Measurements from ENCODE around the gene SF3A2. TPM values are rescaled to one million over a fixed set of nuclear protein-coding genes. Genes with fewer than 3 reads are reported as not detected.
A peak's percentile ranks its signal among the peaks of the same experiment; 100 is the strongest.

Gene SF3A2
- total and polyA plus RNA-seq, 5 experiments from 2014 or later: 16.3 to 162 (median 33.5) TPM

GRCh38 chr19:2223959-2224358, 12.7 kb upstream of the SF3A2 start:
- peaks cover 0 to 35% (median 4%) of the 10 kb centered on the region in 3 donors for H3K36me3 Mint-ChIP-seq
- DNase-seq: peak in 4 of 10 donors; percentile 10 to 54 (median 23)
- peaks cover 0 to 11% (median 2%) of the 10 kb centered on the region in 4 donors for H3K4me1 Mint-ChIP-seq
- peak; percentile 71 to 82 for ATAC-seq
- H3K27ac Mint-ChIP-seq: peak overlapping the region in 9 of 10 donors; percentile 34 to 94 (median 67)
- POLR2A ChIA-PET: no interaction called here
- no peak overlapping the region for H3K4me3 Mint-ChIP-seq
- H3K27me3 Mint-ChIP-seq: no peaks in the 10 kb centered on the region
- no peaks in the 10 kb centered on the region for H3K9me3 Mint-ChIP-seq

- DNase-seq: no peak
- Mint-ChIP-seq H3K9me3 (no peaks in the 10 kb centered on the region), H3K4me1 (peaks cover 0 to 11% (median 2%) of the 10 kb centered on the region in 4 donors), H3K27ac (peak overlapping the region in 5 of 10 donors; percentile 45 to 94 (median 86)), H3K36me3 (peaks cover 0 to 34% (median 2%) of the 10 kb centered on the region in 3 donors), H3K27me3 (no peaks in the 10 kb centered on the region), H3K4me3 (no peak overlapping the region)
- ATAC-seq: no peak
- POLR2A ChIA-PET: no interaction called here
These were observed 11.8 kb upstream of the SF3A2 start for GRCh38 chr19:2224754-2225349.

- peak overlapping the region in 1 of 10 donors; percentile 25 for H3K27ac Mint-ChIP-seq
- no peak for ATAC-seq
- no peak overlapping the region for H3K4me3 Mint-ChIP-seq
- no peaks in the 10 kb centered on the region for H3K9me3 Mint-ChIP-seq
- peaks cover 0 to 39% (median 0%) of the 10 kb centered on the region in 3 donors for H3K36me3 Mint-ChIP-seq
- DNase-seq: no peak
- H3K27me3 Mint-ChIP-seq: no peaks in the 10 kb centered on the region
- H3K4me1 Mint-ChIP-seq: peaks cover 0 to 11% (median 2%) of the 10 kb centered on the region in 4 donors
- POLR2A ChIA-PET: no interaction called here
These were observed 11.1 kb upstream of the SF3A2 start for GRCh38 chr19:2225415-2226050.

- POLR2A ChIA-PET: no interaction called here
- Mint-ChIP-seq H3K27ac (no peak overlapping the region), H3K4me1 (peaks cover 0 to 11% (median 2%) of the 10 kb centered on the region in 4 donors), H3K27me3 (no peaks in the 10 kb centered on the region), H3K9me3 (no peaks in the 10 kb centered on the region), H3K4me3 (no peak overlapping the region), H3K36me3 (peaks cover 0 to 36% (median 0%) of the 10 kb centered on the region in 3 donors)
- ATAC-seq (no peak), DNase-seq (no peak)
These were observed 10.4 kb upstream of the SF3A2 start for GRCh38 chr19:2226051-2226839.

GRCh38 chr19:2226840-2227360, 9.7 kb upstream of the SF3A2 start:
- Mint-ChIP-seq H3K27me3 (no peaks in the 10 kb centered on the region), H3K27ac (no peak overlapping the region), H3K4me3 (no peak overlapping the region), H3K4me1 (peaks cover 0 to 11% (median 2%) of the 10 kb centered on the region in 4 donors), H3K9me3 (no peaks in the 10 kb centered on the region), H3K36me3 (peaks cover 0 to 36% (median 0%) of the 10 kb centered on the region in 3 donors)
- POLR2A ChIA-PET: no interaction called here
- DNase-seq: no peak
- no peak for ATAC-seq

GRCh38 chr19:2227415-2228156, 9.0 kb upstream of the SF3A2 start:
- no peaks in the 10 kb centered on the region for H3K27me3 Mint-ChIP-seq
- H3K4me3 Mint-ChIP-seq: no peak overlapping the region
- H3K4me1 Mint-ChIP-seq: peaks cover 0 to 11% (median 2%) of the 10 kb centered on the region in 4 donors
- no peak overlapping the region for H3K27ac Mint-ChIP-seq
- ATAC-seq: no peak
- peaks cover 0 to 34% (median 0%) of the 10 kb centered on the region in 3 donors for H3K36me3 Mint-ChIP-seq
- H3K9me3 Mint-ChIP-seq: no peaks in the 10 kb centered on the region
- POLR2A ChIA-PET: interaction anchor here (1.6 kb wide), 1 partner anchor 8 kb away, joined by 4 read pairs; no protein-coding TSS in a partner anchor
- no peak for DNase-seq

- POLR2A ChIA-PET: interaction anchor here (0.5 to 1.6 kb wide), 2 partner anchors 9 to 81 kb away, joined by 3 to 4 read pairs; no protein-coding TSS in a partner anchor
- Mint-ChIP-seq H3K36me3 (peaks cover 0 to 37% (median 0%) of the 10 kb centered on the region in 3 donors), H3K27me3 (no peaks in the 10 kb centered on the region), H3K4me1 (peaks cover 0 to 11% (median 4%) of the 10 kb centered on the region in 4 donors), H3K27ac (peak overlapping the region in 2 of 10 donors; percentile 32 to 35), H3K4me3 (no peak overlapping the region), H3K9me3 (no peaks in the 10 kb centered on the region)
- ATAC-seq (no peak), DNase-seq (no peak)
These were observed 8.2 kb upstream of the SF3A2 start for GRCh38 chr19:2228157-2229030.

- ATAC-seq (no peak), DNase-seq (no peak)
- Mint-ChIP-seq H3K27ac (peak overlapping the region in 2 of 10 donors; percentile 32 to 35), H3K9me3 (no peaks in the 10 kb centered on the region), H3K27me3 (no peaks in the 10 kb centered on the region), H3K4me3 (no peak overlapping the region), H3K4me1 (peaks cover 3 to 8% (median 6%) of the 10 kb centered on the region in 4 donors), H3K36me3 (peaks cover 0 to 31% (median 0%) of the 10 kb centered on the region in 3 donors)
- POLR2A ChIA-PET: interaction anchor here (0.5 to 13.1 kb wide), 5 partner anchors 10 to 232 kb away, joined by 3 to 262 read pairs (median 3); partner anchors contain the start of gene AMH
These were observed 7.3 kb upstream of the SF3A2 start for GRCh38 chr19:2229103-2230032.

GRCh38 chr19:2230033-2230531, 6.5 kb upstream of the SF3A2 start:
- no peak overlapping the region for H3K4me3 Mint-ChIP-seq
- no peak overlapping the region for H3K27ac Mint-ChIP-seq
- H3K36me3 Mint-ChIP-seq: peaks cover 0 to 24% (median 0%) of the 10 kb centered on the region in 3 donors
- POLR2A ChIA-PET: interaction anchor here (1.2 to 13.1 kb wide), 2 partner anchors 19 to 42 kb away, joined by 3 to 262 read pairs; partner anchors contain the start of gene AMH
- no peaks in the 10 kb centered on the region for H3K9me3 Mint-ChIP-seq
- DNase-seq (no peak), ATAC-seq (no peak)
- peaks cover 3 to 12% (median 11%) of the 10 kb centered on the region in 4 donors for H3K4me1 Mint-ChIP-seq
- no peaks in the 10 kb centered on the region for H3K27me3 Mint-ChIP-seq

GRCh38 chr19:2230807-2231533, 5.7 kb upstream of the SF3A2 start:
- POLR2A ChIA-PET: interaction anchor here (1.1 to 13.1 kb wide), 2 partner anchors 41 to 85 kb away, joined by 3 to 262 read pairs; no protein-coding TSS in a partner anchor
- H3K4me1 Mint-ChIP-seq: peaks cover 5 to 16% (median 16%) of the 10 kb centered on the region in 4 donors
- H3K27me3 Mint-ChIP-seq: no peaks in the 10 kb centered on the region
- H3K4me3 Mint-ChIP-seq: no peak overlapping the region
- DNase-seq (no peak), ATAC-seq (no peak)
- peaks cover 0 to 17% (median 0%) of the 10 kb centered on the region in 3 donors for H3K36me3 Mint-ChIP-seq
- no peaks in the 10 kb centered on the region for H3K9me3 Mint-ChIP-seq
- no peak overlapping the region for H3K27ac Mint-ChIP-seq

All from naive thymus-derived CD8-positive, alpha-beta T cell (primary cell).